Prostate gland (tissue), 2 donors: ENCODE results near the gene CRYBB3. TPM values are rescaled to one million over a fixed set of nuclear protein-coding genes. Genes with fewer than 3 reads are reported as not detected.
A peak's percentile ranks its signal among the peaks of the same experiment; 100 is the strongest.

Experiments used
- DNase-seq: peaks from one replicate; pipeline ENCODE4 v3.0.0-alpha.2; 2019; ENCODE audit warnings: low spot score
- H3K27ac ChIP-seq, 2 donors: fragments of 200-600 bp; sonication (generic); 2 replicates each; pipeline ENCODE4 v1.5.1; 2017 to 2019
- H3K27me3 ChIP-seq: fragments of 200-600 bp; sonication (generic); replicated peaks from 2 replicates; pipeline ENCODE4 v1.5.1; 2019; ENCODE audit not compliant: insufficient read depth
- H3K36me3 ChIP-seq, 2 donors: fragments of 200-600 bp; sonication (generic); 1 replicate in 1 of 2; 2 replicates in 1 of 2; pipeline versions ENCODE4 v1.5.1 to v1.8.1; 2017 to 2019
- H3K4me1 ChIP-seq: fragments of 200-600 bp; sonication (generic); replicated peaks from 2 replicates; pipeline ENCODE4 v1.5.1; 2019
- H3K4me3 ChIP-seq, 2 donors: fragments of 200-600 bp; sonication (generic); 2 replicates each; pipeline ENCODE4 v1.5.1; 2017 to 2019
- H3K9me3 ChIP-seq: fragments of 200-600 bp; sonication (generic); 2 replicates; pipeline ENCODE4 v1.5.1; 2017
- CTCF ChIP-seq, 4 experiments: fragments of 200-600 bp in 2 of 4; fragments of 450-650 bp in 2 of 4; sonication (generic) in 2 of 4; IDR thresholded peaks; 1 replicate in 3 of 4; 2 replicates in 1 of 4; pipeline ENCODE4 v1.5.1; 2016 to 2019; ENCODE audit warnings: antibody characterized with exemption in 4 of 4, mild to moderate bottlenecking in 2 of 4, moderate library complexity in 2 of 4
- POLR2A ChIP-seq: fragments of 450-650 bp; IDR thresholded peaks from one replicate; pipeline ENCODE4 v1.6.1; 2016; ENCODE audit warnings: antibody characterized with exemption, mild to moderate bottlenecking
- POLR2AphosphoS5 ChIP-seq: sonication (generic); formaldehyde crosslinking; IDR thresholded peaks from one replicate; pipeline ENCODE4 v1.6.1; 2017; ENCODE audit warnings: antibody characterized with exemption
- WGBS: methylation state at CpG from one replicate; pipeline ENCODE4 v1.1.5; 2018; 5-methylcytosine and 5-hydroxymethylcytosine counted together
- intact Hi-C: fragments of 100-400 bp; cut with DNase I; formaldehyde crosslinking; loops from one replicate; pipeline ENCODE4 v1.14.2; 2022
- total RNA-seq, 2 donors: library from RNA; depleted of rRNA; stranded (reverse); fragments of >200 nt; gene quantifications; one replicate each; pipeline ENCODE4 v1.1.0, GENCODE V29; 2016

The CRYBB3 gene
- total RNA-seq, 2 donors from 2014 or later = 0.36 TPM; not detected in 1

- WGBS = 92% methylated on average over 13 of the region's 13 CpGs
- Histone ChIP-seq H3K36me3 (peaks cover 0 to 10% of the 10 kb centered on the region in 2 donors), H3K4me1 (no peaks in the 10 kb centered on the region), H3K9me3 (no peaks in the 10 kb centered on the region), H3K27ac (no peak overlapping the region), H3K4me3 (no peak overlapping the region), H3K27me3 (no peaks in the 10 kb centered on the region)
- intact Hi-C loops = no loop called here
- TF ChIP-seq POLR2AphosphoS5 = no peak
- no peak for TF ChIP-seq CTCF (IDR thresholded peaks at IDR 0.05)
- no peak for TF ChIP-seq POLR2A
- no peak for DNase-seq
Measured at GRCh38 chr22:25174156-25174887, 25.3 kb upstream of the CRYBB3 start.

- TF ChIP-seq POLR2A (no peak), POLR2AphosphoS5 (no peak), CTCF (IDR thresholded peaks at IDR 0.05) (no peak)
- WGBS = 81% methylated on average over 6 of the region's 6 CpGs
- Histone ChIP-seq H3K27ac (no peak overlapping the region), H3K4me3 (no peak overlapping the region), H3K9me3 (no peaks in the 10 kb centered on the region), H3K27me3 (no peaks in the 10 kb centered on the region), H3K4me1 (no peaks in the 10 kb centered on the region), H3K36me3 (peaks cover 0 to 10% of the 10 kb centered on the region in 2 donors)
- intact Hi-C loops = no loop called here
- DNase-seq = no peak
Measured at GRCh38 chr22:25174888-25175411, 24.7 kb upstream of the CRYBB3 start.

- peak; percentile 81 for DNase-seq
Measured at GRCh38 chr22:25176175-25176574, 23.5 kb upstream of the CRYBB3 start.

GRCh38 chr22:25176799-25177198, 22.9 kb upstream of the CRYBB3 start:
- 56% methylated on average over 3 of the region's 3 CpGs for WGBS
- Histone ChIP-seq H3K27me3 (no peaks in the 10 kb centered on the region), H3K27ac (peak overlapping the region; percentile 2 to 47), H3K9me3 (no peaks in the 10 kb centered on the region), H3K4me3 (no peak overlapping the region), H3K36me3 (peaks cover 0 to 10% of the 10 kb centered on the region in 2 donors), H3K4me1 (no peaks in the 10 kb centered on the region)
- TF ChIP-seq POLR2A (no peak), CTCF (IDR thresholded peaks at IDR 0.05) (no peak), POLR2AphosphoS5 (no peak)
- DNase-seq = no peak
- intact Hi-C loops = no loop called here

More at GRCh38 chr22:25176175-25176574, 23.5 kb upstream of the CRYBB3 start:
- Histone ChIP-seq H3K27ac (peak overlapping the region; percentile 2 to 47), H3K4me1 (no peaks in the 10 kb centered on the region), H3K27me3 (no peaks in the 10 kb centered on the region), H3K4me3 (no peak overlapping the region), H3K36me3 (peaks cover 0 to 10% of the 10 kb centered on the region in 2 donors), H3K9me3 (no peaks in the 10 kb centered on the region)
- 70% methylated on average over 6 of the region's 6 CpGs for WGBS
- intact Hi-C loops = no loop called here
- TF ChIP-seq POLR2A (no peak), POLR2AphosphoS5 (peak; percentile 79)

GRCh38 chr22:25177226-25177625, 22.4 kb upstream of the CRYBB3 start:
- H3K27me3 ChIP-seq = no peaks in the 10 kb centered on the region
- no peaks in the 10 kb centered on the region for H3K4me1 ChIP-seq
- TF ChIP-seq CTCF (IDR thresholded peaks at IDR 0.05) (no peak), POLR2A (no peak), POLR2AphosphoS5 (no peak)
- H3K9me3 ChIP-seq = no peaks in the 10 kb centered on the region
- DNase-seq = no peak
- H3K27ac ChIP-seq = no peak overlapping the region
- intact Hi-C loops = no loop called here
- peaks cover 0 to 10% of the 10 kb centered on the region in 2 donors for H3K36me3 ChIP-seq
- no peak overlapping the region for H3K4me3 ChIP-seq
- WGBS = 81% methylated on average over 13 of the region's 13 CpGs
